Natural killer cell (primary cell): ENCODE measurements around the gene NUAK1. TPM values are rescaled to one million over a fixed set of nuclear protein-coding genes. Genes with fewer than 3 reads are reported as not detected.

Experiments used
- ATAC-seq, 3 donors: fragments of 150-1000 bp in 2 of 3; fragments of 200-7000 bp in 1 of 3; cut with Tn5 transposase; 1 replicate in 1 of 3; 2 replicates in 2 of 3; pipeline ENCODE4 v1.10.0; 2021; ENCODE audit warnings: mild to moderate bottlenecking in 2 of 3, moderate library complexity in 2 of 3
- DNase-seq, 2 donors: peaks; one replicate each; pipeline versions ENCODE4 v3.0.0 to v3.0.0-alpha.2; 2013 to 2021; ENCODE audit warnings: mixed read lengths in 1 of 2
- H3K27ac ChIP-seq: one replicate; pipeline ENCODE4 v1.5.1; 2013; ENCODE audit warnings: mild to moderate bottlenecking, low read length
- H3K27me3 ChIP-seq: one replicate; pipeline ENCODE4 v1.6.1; 2013; ENCODE audit warnings: low read length; ENCODE audit not compliant: control insufficient read depth, insufficient read depth
- H3K36me3 ChIP-seq: one replicate; pipeline ENCODE4 v1.6.1; 2013; ENCODE audit warnings: low read length; ENCODE audit not compliant: control insufficient read depth, insufficient read depth
- H3K4me1 ChIP-seq: one replicate; pipeline ENCODE4 v1.6.1; 2013; ENCODE audit warnings: low read length; ENCODE audit not compliant: control insufficient read depth, insufficient read depth
- H3K4me3 ChIP-seq: one replicate; pipeline ENCODE4 v1.5.1; 2013; ENCODE audit warnings: low read length
- H3K9me3 ChIP-seq: one replicate; pipeline ENCODE4 v1.6.1; 2013; ENCODE audit warnings: low read length; ENCODE audit not compliant: control insufficient read depth, insufficient read depth
- H3K27ac Mint-ChIP-seq, 2 donors: one replicate each; pipeline ENCODE4 v1.8.0; 2022; ENCODE audit warnings: mild to moderate bottlenecking in 2 of 2, mixed read lengths in 2 of 2, moderate library complexity in 1 of 2
- H3K27me3 Mint-ChIP-seq, 2 donors: one replicate each; pipeline ENCODE4 v1.8.0; 2022; ENCODE audit warnings: low read depth in 2 of 2, mixed read lengths in 2 of 2
- H3K36me3 Mint-ChIP-seq: one replicate; pipeline ENCODE4 v1.8.0; 2022; ENCODE audit warnings: mixed read lengths
- H3K4me1 Mint-ChIP-seq, 2 donors: one replicate each; pipeline ENCODE4 v1.8.0; 2022; ENCODE audit warnings: mixed read lengths in 2 of 2
- H3K4me3 Mint-ChIP-seq: one replicate; pipeline ENCODE4 v1.8.0; 2022; ENCODE audit warnings: mild to moderate bottlenecking, moderate library complexity, mixed read lengths
- H3K9me3 Mint-ChIP-seq, 2 donors: one replicate each; pipeline ENCODE4 v1.8.0; 2022; ENCODE audit warnings: mixed read lengths in 2 of 2
- WGBS: methylation state at CpG from one replicate; pipeline ENCODE4 v1.1.7; 2013; ENCODE audit warnings: missing lambda C conversion rate; ENCODE audit not compliant: insufficient coverage; 5-methylcytosine and 5-hydroxymethylcytosine counted together
- intact Hi-C: fragments of 100-400 bp; cut with micrococcal nuclease; formaldehyde crosslinking; loops from one replicate; pipeline ENCODE4 v1.14.2; 2022
- total RNA-seq, 4 donors: library from RNA; stranded (reverse); fragments of 120-200 nt in 1 of 4; gene quantifications; one replicate each; pipeline versions ENCODE4 v1.2.3 to v1.2.4, GENCODE V29; 2013 to 2022
- TF ChIP-seq, protein P1 (sequence below): fragments of 200-600 bp; IDR thresholded peaks from one replicate; pipeline ENCODE4 v1.8.0; 2022; ENCODE audit warnings: antibody characterized with exemption

The NUAK1 gene
- total RNA-seq, 3 donors from 2014 or later (not counting 1 experiment from before 2014, with no cell fraction given), result 1.4 to 10.9 (median 3.4) TPM

DNA sequence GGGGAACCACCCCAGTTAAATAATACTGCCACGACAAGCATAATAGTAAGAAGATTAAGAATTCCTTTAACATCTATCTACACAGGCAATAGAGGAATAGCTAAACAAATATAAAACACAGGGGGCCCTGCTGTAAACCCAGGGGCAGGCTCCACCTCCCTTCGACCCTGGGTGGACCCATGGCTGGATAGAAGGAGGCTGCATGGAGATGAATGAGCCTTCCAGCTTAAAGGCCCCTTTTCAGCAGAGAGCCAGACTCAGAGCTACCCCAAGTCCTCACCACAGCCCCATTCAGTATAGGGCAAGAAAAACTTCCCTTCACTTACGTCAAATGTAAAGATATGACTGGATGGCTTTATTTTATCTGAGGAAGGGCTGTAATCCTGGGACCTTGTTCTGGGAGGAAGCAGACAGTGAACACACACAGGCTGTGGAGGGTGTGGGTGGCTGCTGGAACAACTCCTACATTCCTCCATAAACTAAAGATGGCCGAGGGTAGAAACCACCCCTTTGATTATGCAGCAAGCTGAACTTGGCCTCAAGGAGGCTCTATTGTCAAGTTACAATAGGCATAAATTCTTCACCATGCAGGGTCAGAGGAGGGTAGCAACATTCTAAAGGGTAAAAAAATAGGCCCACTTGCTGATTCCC lies 30.4 kb downstream of the NUAK1 start:
- DNase-seq, result no peak
- Mint-ChIP-seq H3K27ac (no peak overlapping the region), H3K9me3 (no peaks in the 10 kb centered on the region), H3K4me1 (peaks cover 11 to 13% of the 10 kb centered on the region in 2 donors), H3K27me3 (peaks cover 5 to 31% of the 10 kb centered on the region in 2 donors), H3K36me3 (no peaks in the 10 kb centered on the region), H3K4me3 (no peak overlapping the region)
- intact Hi-C loops, result no loop called here
- TF ChIP-seq, protein P1, sequence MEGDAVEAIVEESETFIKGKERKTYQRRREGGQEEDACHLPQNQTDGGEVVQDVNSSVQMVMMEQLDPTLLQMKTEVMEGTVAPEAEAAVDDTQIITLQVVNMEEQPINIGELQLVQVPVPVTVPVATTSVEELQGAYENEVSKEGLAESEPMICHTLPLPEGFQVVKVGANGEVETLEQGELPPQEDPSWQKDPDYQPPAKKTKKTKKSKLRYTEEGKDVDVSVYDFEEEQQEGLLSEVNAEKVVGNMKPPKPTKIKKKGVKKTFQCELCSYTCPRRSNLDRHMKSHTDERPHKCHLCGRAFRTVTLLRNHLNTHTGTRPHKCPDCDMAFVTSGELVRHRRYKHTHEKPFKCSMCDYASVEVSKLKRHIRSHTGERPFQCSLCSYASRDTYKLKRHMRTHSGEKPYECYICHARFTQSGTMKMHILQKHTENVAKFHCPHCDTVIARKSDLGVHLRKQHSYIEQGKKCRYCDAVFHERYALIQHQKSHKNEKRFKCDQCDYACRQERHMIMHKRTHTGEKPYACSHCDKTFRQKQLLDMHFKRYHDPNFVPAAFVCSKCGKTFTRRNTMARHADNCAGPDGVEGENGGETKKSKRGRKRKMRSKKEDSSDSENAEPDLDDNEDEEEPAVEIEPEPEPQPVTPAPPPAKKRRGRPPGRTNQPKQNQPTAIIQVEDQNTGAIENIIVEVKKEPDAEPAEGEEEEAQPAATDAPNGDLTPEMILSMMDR, result no peak
- no peak for ATAC-seq
- H3K27ac ChIP-seq, result no peak overlapping the region
- no peaks in the 10 kb centered on the region for H3K36me3 ChIP-seq
- H3K27me3 ChIP-seq, result no peaks in the 10 kb centered on the region
- H3K4me1 ChIP-seq, result peaks cover 27% of the 10 kb centered on the region
- no peak overlapping the region for H3K4me3 ChIP-seq
- WGBS, result 77% methylated on average over 2 of the region's 4 CpGs
- no peaks in the 10 kb centered on the region for H3K9me3 ChIP-seq

DNA sequence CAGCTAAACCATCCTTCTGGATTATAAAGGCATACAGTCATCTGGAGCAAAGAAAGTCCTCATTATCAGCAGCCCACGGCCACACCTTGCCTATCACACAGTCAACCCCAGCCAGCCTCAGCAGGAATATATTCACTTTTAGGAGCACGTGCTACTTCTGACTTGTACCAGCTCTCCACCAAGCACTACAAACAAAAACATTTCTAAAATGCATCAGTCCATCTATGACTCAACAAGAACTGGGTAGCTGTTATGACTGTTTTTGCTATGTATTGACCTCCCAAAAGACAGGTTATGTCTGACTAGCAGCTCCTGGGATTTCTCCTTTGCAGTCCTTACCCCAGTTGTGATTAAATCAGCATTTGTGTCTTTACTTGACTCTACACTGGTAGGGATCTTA lies 31.2 kb downstream of the NUAK1 start:
- Mint-ChIP-seq H3K36me3 (no peaks in the 10 kb centered on the region), H3K27ac (no peak overlapping the region), H3K9me3 (no peaks in the 10 kb centered on the region), H3K4me1 (peaks cover 3 to 5% of the 10 kb centered on the region in 2 donors), H3K27me3 (peaks cover 6 to 31% of the 10 kb centered on the region in 2 donors), H3K4me3 (no peak overlapping the region)
- Histone ChIP-seq H3K36me3 (no peaks in the 10 kb centered on the region), H3K27ac (no peak overlapping the region), H3K4me3 (no peak overlapping the region), H3K9me3 (no peaks in the 10 kb centered on the region), H3K4me1 (peaks cover 20% of the 10 kb centered on the region), H3K27me3 (no peaks in the 10 kb centered on the region)
- intact Hi-C loops, result no loop called here
- WGBS, result 81% methylated on average over 2 of the region's 2 CpGs
- ATAC-seq (no peak), DNase-seq (no peak)
- TF ChIP-seq, protein P1, result no peak

DNA sequence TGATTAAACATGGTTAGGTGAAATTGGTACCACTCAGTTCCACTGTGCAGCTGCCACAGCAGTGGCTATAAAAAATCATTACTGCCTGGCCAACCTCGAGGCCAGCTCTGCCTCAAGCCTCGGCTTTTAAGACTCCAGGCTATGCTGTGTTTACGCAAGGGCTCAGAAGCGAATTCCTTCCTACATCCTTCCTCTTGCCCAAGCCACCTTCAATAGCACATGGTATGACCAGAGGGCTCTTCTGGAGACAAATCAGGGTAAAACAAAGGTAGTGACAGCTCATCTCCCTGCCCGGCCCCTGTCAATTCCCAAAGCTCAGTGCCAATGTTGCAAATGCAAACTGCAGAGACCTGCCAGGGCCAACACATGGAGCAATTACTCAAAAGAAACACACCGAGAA lies 31.9 kb downstream of the NUAK1 start:
- no peaks in the 10 kb centered on the region for H3K4me1 Mint-ChIP-seq
- TF ChIP-seq, protein P1, result no peak
- no peaks in the 10 kb centered on the region for H3K36me3 Mint-ChIP-seq
- H3K27ac Mint-ChIP-seq, result no peak overlapping the region
- peaks cover 13% of the 10 kb centered on the region for H3K4me1 ChIP-seq
- no peaks in the 10 kb centered on the region for H3K36me3 ChIP-seq
- WGBS, result 67% methylated on average over 6 of the region's 6 CpGs
- no peak overlapping the region for H3K4me3 ChIP-seq
- no peak overlapping the region for H3K4me3 Mint-ChIP-seq
- H3K27me3 ChIP-seq, result no peaks in the 10 kb centered on the region
- intact Hi-C loops, result no loop called here
- H3K9me3 Mint-ChIP-seq, result no peaks in the 10 kb centered on the region
- H3K9me3 ChIP-seq, result no peaks in the 10 kb centered on the region
- no peak overlapping the region for H3K27ac ChIP-seq
- no peak for ATAC-seq
- DNase-seq, result no peak
- peaks cover 6 to 31% of the 10 kb centered on the region in 2 donors for H3K27me3 Mint-ChIP-seq

DNA sequence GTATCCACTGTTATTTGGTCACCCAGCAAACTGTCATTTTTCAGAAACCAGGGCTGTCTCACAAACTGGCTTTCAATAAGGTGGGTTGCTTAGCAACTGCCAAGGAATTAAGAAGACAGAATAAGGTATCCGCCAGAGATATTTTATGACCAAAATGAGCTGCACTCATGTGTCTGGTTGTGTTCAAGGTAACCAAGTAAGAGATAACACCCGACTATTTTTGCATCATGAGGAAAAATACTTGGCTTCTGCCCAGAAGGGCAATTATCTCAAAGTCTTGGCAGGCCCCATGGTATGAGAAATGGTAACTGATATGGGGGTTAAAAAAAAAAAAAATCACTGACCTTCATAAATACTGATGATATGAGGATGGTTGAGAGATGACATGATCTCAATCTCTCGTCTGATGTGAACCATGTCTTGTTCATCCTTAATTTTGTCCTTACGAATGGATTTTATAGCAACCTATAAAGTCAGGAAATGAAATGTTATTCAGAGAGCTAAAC lies 32.6 kb downstream of the NUAK1 start:
- Mint-ChIP-seq H3K27me3 (peaks cover 6 to 31% of the 10 kb centered on the region in 2 donors), H3K4me1 (no peaks in the 10 kb centered on the region), H3K27ac (no peak overlapping the region), H3K4me3 (no peak overlapping the region), H3K36me3 (no peaks in the 10 kb centered on the region), H3K9me3 (no peaks in the 10 kb centered on the region)
- whole genome bisulfite sequencing, result 91% methylated on average over 4 of the region's 4 CpGs
- no peaks in the 10 kb centered on the region for H3K36me3 ChIP-seq
- no peak overlapping the region for H3K27ac ChIP-seq
- no peak overlapping the region for H3K4me3 ChIP-seq
- TF ChIP-seq, protein P1, result no peak
- intact Hi-C loops, result no loop called here
- ATAC-seq, result no peak
- no peaks in the 10 kb centered on the region for H3K9me3 ChIP-seq
- no peak for DNase-seq
- no peaks in the 10 kb centered on the region for H3K27me3 ChIP-seq
- peaks cover 11% of the 10 kb centered on the region for H3K4me1 ChIP-seq
